ENCODE results near the gene RAP2B.
A peak's percentile ranks its signal among the peaks of the same experiment; 100 is the strongest.
"Not testable (repeated sequence)": the region's sequence is repeated elsewhere in the genome, so short reads cannot be mapped to it uniquely, and the experiment has no call there.

The RAP2B gene

GRCh38 chr3:153161714-153162512 lies at the start of gene RAP2B:
Gene RAP2B, plus strand, starts transcription at chr3:153162226. Its CDS starts 468 bp downstream, at chr3:153162694.
- DNase-seq (ENCODE audit: low read depth): peak; percentile 95

DNA sequence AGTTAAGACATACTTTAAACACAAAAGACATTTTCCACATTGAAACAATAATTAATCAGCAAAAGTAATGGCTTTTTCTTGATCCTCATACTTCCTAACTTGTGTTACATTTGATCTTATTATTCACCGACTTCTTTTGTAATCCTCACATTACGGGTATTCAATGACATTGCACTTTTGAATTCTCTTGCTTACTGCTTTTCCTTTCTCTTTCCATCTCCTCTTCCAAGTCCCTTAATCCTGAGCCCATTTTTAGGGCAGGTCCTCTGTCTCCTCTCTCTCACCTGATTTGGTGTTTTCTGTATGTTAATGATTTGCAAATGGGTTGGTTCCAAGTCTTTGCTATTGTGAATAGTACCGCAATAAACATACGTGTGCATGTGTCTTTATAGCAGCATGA lies 48.5 kb upstream of the RAP2B start:
- no peak for DNase-seq (ENCODE audit: low read depth)

DNA sequence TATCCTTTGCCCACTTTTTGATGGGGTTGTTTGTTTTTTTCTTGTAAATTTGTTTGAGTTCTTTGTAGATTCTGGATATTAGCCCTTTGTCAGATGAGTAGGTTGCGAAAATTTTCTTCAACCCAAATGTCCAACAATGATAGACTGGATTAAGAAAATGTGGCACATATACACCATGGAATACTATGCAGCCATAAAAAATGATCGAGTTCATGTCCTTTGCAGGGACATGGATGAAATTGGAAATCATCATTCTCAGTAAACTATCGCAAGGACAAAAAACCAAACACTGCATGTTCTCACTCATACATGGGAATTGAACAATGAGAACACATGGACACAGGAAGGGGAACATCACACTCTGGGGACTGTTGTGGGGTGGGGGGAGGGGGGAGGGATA lies 47.8 kb upstream of the RAP2B start:
- DNase-seq (ENCODE audit: low read depth): not testable (repeated sequence)

DNA sequence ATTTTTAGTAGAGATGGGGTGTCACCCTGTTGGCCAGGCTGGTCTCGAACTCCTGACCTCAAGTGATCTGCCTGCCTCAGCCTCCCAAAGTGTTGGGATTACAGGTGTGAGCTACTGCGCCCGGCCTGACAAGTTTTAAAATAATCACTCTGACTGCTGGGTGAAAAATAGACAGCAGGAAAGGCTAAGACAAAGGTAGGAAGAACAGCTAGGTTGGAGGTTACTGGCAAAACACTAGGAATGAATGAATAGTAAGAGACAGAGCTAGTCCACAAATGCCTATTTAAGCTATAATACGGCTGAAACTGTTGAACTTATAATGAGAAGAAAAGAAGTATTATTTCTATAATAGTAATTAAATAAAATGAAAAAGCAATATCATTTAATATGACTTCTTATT lies 46.7 kb upstream of the RAP2B start:
- DNase-seq (ENCODE audit: low read depth): no peak

DNA sequence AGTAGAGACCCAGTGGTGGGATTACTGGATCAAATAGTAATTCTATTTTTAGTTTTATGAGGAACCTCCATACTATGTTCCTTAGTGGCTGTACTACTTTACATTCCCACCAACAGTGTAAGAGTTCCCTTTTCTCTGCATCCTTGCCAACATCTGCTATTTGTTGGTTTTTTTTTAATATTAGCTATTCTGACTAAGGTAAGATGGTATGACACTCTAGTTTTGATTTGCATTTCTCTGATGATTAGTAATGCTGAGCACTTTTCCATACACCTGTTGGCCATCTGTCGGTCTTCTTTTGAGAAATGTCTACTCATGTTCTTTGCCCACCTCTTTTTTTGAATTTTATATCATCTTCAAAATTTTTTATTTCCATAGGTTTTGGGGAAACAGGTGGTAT lies 34.2 kb upstream of the RAP2B start:
- DNase-seq (ENCODE audit: low read depth): peak; percentile 31

- no peak for DNase-seq (ENCODE audit: low read depth)
Observed at GRCh38 chr3:153129426-153129825, 32.6 kb upstream of the RAP2B start.

GRCh38 chr3:153129866-153130265 lies 32.2 kb upstream of the RAP2B start:
- no peak for DNase-seq (ENCODE audit: low read depth)

GRCh38 chr3:153130312-153130977 lies 31.6 kb upstream of the RAP2B start:
- peak; percentile 89 for DNase-seq (ENCODE audit: low read depth)

GRCh38 chr3:153137626-153138025 lies 24.4 kb upstream of the RAP2B start:
- DNase-seq (ENCODE audit: low read depth): no peak

GRCh38 chr3:153138276-153139210 lies 23.5 kb upstream of the RAP2B start:
- peak; percentile 93 for DNase-seq (ENCODE audit: low read depth)

- peak; percentile 71 for DNase-seq (ENCODE audit: low read depth)
Observed at GRCh38 chr3:153142961-153143360, 19.1 kb upstream of the RAP2B start.

GRCh38 chr3:153144071-153144470 lies 18.0 kb upstream of the RAP2B start:
- no peak for DNase-seq (ENCODE audit: low read depth)

- DNase-seq (ENCODE audit: low read depth): peak; percentile 79
Observed at GRCh38 chr3:153144779-153145178, 17.2 kb upstream of the RAP2B start.

DNA sequence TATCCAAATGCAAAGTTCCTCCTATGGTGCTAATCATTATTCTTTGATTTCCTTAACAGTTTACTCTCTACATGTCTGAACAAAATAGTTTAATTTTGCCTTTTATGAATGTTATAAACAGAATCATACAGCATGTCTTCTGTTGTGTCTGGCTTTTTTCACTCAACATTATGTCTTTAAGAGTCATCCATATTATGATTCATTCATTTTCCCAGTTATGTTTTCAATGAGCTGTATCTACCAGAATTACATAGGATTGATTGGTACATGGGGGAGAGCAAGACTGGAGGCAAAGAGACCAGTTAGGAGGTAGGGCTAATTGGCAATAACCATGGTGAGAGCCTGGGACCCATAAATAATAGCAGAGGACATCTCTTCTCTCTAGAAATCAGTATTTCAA lies 16.6 kb upstream of the RAP2B start:
- DNase-seq (ENCODE audit: low read depth): no peak

GRCh38 chr3:153146191-153147053 lies 15.6 kb upstream of the RAP2B start:
- DNase-seq (ENCODE audit: low read depth): no peak

DNA sequence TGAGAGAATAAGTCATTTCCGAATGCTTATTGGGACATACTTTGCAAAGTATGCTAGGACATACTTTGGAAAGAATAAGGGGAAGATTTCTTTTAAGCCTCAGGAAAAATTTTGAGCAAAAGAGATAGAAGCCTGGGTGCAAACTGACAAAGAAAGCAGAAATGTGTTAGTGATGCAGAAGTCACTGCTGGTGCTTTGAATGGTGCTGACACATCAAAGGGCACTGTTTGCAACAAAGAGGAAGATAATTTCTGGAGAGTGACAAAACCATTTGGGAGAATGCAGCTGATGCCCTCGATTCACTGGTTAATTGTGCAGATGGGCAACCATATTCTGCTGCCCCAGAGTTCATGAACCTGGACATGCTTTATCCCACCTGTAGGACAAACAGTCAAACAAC lies 11.0 kb upstream of the RAP2B start:
- DNase-seq (ENCODE audit: low read depth): no peak

GRCh38 chr3:153155786-153156185 lies 6.2 kb upstream of the RAP2B start:
- not testable (repeated sequence) for DNase-seq (ENCODE audit: low read depth)

DNA sequence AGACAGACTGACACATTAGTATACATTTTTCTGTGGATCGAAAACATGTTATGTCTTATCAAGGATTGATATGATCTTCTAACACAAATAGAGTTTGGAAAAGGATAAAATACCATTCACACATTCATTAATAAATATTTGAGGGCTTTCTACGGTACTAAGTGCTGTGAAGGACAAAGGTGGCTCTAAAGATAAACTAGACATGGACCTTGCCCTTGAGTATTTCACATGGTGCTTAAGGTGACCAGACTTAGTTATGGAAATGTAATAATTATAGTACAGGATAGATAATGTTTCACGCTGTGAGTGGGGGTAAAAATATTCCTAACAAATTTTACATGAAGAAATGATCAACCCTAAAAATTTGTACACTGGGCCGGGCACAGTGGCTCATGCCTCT lies 3.8 kb upstream of the RAP2B start:
- DNase-seq (ENCODE audit: low read depth): no peak

- no peak for DNase-seq (ENCODE audit: low read depth)
Observed at GRCh38 chr3:153158961-153159735, 2.9 kb upstream of the RAP2B start.

- no peak for DNase-seq (ENCODE audit: low read depth)
Observed at GRCh38 chr3:153159771-153160397, 2.1 kb upstream of the RAP2B start.

All from EH (cell line).